Measurements from ENCODE around the gene BRD9. TPM values are rescaled to one million over a fixed set of nuclear protein-coding genes. Genes with fewer than 3 reads are reported as not detected.
"Not testable (repeated sequence)": the region's sequence is repeated elsewhere in the genome, so short reads cannot be mapped to it uniquely, and the experiment has no call there.

Gene BRD9
- total RNA-seq, 2 donors from 2014 or later, result 27.6 to 42.9 TPM

DNA sequence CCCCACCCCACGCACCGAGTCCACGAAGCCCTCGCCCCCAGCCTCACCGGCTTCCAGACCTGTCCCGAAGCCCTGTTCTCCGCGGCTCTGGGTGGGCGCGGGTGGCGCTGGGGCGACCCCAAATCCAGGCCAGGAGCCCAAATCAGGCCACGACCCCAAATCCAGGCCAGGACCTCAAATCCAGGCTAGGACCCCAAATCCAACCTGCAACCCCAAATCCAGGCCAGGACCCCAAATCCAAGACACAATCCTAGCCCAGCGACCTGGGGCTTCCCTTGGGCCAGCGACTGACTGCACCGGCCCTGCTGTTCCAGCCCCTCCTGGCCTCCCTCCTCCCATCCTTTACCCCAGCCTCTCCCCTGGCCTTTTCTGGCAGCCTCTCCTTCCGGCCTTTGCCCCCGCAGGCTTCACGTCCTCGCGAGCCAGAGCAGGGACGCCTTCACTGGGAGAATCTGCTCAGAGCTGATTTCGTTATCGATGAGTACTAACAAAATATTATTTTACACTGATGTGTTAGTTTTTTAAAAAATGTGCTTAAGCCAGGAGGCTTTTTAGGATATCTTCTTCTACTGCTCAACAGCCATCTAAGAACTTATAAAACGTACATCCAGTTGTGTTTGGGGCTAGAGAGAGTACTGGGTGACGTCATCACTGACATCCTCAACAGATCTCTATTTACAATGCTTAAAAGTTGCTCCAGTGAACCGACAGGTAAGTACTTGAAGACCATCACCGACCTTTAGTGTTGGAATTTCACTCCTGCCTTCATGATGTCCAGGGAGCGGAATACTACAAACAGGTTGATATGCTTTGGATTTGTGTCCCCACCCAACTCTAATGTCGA is 34.8 kb upstream of the BRD9 start:
- no peak for DNase-seq
- no peak for ATAC-seq
- intact Hi-C loops (cut with DNase I, micrococcal nuclease), result loop anchor here (10.0 kb wide), 1 partner anchor 217 kb away; no protein-coding TSS in a partner anchor

DNA sequence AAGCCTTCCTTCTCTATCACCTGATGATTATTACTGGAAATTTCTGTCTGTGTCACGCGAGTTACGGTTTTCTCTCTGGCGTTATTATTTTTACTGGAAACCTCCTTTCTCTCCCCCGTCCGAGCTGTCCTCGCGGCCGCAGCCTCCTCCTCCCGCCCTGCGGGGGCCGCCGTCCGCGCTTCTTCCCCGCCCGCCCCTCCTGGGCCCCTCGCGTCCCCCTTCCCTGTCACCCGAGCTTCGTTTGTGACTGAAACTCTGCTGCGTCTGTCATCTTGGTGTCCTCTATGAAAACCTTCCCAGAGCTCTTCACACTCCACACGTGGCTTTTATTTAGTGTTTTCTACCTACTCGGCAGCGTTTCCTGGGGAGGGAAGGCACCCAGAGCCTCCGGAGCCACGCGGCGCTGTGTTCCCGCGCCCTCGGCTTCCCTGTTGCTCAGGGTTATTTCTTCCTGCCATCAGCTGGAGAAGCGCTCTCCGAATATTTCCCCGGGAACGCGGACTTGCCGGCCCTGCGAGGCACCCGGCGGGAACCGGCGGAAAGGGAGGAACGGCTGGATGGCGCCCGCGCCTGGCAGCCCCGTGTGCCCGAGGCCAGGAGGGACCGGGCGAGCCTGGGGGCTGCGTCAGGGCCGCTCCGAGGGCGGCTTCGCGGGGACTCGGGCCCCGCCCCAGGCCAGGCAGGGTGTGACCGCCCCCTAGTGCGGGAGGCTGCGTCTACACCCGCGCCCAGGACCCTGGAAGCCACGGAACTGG is 34.0 kb upstream of the BRD9 start:
- ATAC-seq (peak; percentile 61), DNase-seq (peak in 1 of 2 donors; percentile 27)

DNA sequence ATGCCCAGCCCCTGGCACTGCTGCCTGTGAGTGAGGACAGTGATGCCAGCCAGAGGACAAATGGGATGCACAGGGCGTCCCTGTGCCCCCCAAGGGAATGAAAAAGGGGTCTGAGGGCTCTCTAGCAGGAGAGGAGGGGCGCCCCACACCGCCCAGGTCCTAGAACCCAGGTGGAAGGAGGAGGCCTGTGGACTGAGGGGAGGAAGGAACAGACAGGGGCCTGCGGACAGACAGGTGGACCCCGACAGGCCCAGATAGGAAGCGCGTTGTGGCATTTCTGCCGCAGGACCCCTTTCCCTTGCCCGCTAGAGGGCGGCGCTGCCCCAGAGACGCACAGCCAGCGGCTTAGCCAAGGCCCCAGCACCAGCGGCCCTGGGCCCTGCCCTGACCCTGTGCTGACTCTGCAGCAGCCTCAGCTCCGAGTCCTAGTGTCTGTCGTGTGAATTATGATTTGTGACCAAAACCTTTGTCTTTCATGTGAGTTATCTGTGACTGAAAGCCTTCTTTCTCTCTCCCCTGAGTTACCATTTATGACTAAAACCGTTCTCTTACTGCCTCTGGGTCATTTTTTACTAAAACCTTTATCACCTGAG is 30.8 kb upstream of the BRD9 start:
- intact Hi-C loops (cut with DNase I, micrococcal nuclease), result loop anchor here (10.0 kb wide), 1 partner anchor 221 kb away; no protein-coding TSS in a partner anchor
- DNase-seq (peak; percentile 71 to 88), ATAC-seq (peak; percentile 93)

More for the DNA sequence above, 34.0 kb upstream of the BRD9 start:
- intact Hi-C loops (cut with DNase I, micrococcal nuclease), result loop anchor here (10.0 kb wide), 1 partner anchor 218 kb away; no protein-coding TSS in a partner anchor

DNA sequence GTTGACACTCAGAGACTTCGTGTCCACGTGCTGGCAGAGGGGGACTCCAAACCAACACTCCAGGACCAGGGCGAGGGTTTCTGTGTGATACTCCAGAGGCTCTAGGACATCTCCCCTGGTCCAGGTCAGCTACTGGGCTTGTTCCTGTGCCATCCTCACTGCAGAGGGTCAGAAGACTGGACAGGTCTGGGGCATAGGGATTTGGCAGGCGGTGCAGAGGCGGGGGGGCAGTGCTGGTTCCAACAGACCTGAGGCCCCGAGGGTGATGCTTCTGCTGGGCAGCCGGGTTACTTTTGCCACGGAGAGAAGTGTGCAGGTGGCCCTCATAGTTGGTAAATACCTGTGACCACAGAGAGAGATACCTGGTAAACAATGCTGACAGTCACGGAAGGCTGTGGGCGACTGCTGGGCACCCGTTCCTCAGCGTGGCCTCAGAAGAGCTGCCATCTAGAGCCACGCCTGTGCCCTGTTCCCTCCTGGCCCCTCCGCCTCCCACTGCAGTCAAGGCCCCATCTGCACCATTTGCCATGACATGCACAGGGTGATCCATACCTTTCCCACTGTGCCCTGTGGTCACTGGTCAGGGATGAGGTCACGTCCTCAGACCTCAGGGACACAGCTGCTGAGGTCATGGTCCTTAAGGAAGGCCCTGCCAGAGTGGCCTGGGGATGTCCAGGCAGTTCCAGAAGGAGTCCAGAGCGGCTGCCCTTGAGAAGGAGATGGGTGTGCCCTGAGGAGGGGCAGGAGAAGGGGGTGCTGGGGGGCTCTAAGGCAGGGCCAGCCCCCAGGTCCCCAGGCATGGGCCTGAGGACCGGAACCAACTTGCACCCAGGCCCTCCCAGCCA is 30.1 kb upstream of the BRD9 start:
- DNase-seq, result no peak
- ATAC-seq, result no peak
- intact Hi-C loops (cut with DNase I, micrococcal nuclease), result loop anchor here (10.0 kb wide), 1 partner anchor 222 kb away; no protein-coding TSS in a partner anchor

DNA sequence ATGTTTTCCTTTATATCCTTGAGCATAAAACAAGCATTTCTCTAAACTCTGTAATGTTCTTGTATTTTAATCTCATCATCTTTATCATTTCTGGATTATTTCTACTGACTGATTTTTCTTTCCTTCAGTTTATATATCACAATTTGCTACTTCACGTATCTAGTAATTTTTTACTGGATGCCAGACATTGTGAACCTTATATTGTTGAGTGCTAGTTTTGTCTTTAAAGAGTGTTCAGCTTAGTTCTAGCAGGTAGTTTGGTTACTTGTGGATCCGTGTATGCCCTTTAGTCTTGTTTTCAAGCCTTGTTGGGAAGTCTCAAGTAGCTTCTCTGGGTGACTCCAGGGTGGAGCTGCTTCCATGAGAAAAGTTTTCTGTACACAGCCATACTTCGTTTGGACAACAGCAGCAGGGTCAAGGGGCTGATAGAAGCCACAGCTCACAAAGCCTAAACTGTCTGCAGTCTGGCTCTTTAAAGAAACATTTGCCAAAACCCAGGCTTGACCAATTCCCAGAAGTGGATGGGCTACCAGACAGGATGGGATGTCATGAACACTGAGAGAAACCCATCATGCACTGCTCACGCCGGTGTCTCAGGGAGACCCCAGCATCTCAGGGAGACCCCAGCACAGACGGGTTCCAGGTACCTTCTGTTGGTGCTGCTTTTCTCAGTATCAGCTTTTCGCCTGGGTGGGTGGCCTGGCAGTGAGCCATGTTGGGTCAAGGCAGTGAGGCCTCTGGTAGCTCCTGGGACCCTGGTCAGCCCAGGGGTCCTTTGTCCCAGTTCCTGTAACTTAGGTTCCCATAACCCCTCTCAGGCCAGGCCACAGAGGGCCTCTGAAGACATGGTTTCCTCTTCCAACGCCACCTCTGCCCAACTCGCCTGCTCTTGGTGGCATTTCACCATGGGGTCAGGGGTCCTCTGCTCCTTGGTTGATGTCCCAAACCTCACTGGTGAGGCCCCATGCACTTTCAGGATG is 29.1 kb upstream of the BRD9 start:
- DNase-seq (no peak), ATAC-seq (no peak)

DNA sequence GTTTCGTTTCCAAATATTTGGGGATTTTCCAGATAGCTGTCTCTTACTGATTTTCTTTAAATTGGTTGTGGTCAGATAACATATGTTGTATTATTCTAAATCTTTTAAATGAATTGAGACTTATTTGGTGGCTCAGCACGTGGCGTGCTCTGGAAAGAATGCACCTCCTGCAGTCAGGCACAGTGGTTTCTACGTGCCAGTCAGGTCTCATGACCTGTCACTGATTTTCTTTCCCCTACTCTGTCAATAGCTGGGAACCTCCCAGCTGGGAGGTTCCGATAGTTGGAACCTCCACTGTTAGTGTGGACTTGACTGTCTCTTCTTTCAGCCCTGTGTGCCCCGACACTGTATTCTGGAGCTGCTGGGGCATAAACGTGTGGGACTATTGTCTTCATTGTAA is 27.7 kb upstream of the BRD9 start:
- intact Hi-C loops (cut with DNase I, micrococcal nuclease), result loop anchor here (10.0 kb wide), 1 partner anchor 224 kb away; no protein-coding TSS in a partner anchor
- DNase-seq, result no peak
- no peak for ATAC-seq

More for the DNA sequence above, 29.1 kb upstream of the BRD9 start:
- intact Hi-C loops (cut with DNase I, micrococcal nuclease), result loop anchor here (10.0 kb wide), 1 partner anchor 223 kb away; no protein-coding TSS in a partner anchor

DNA sequence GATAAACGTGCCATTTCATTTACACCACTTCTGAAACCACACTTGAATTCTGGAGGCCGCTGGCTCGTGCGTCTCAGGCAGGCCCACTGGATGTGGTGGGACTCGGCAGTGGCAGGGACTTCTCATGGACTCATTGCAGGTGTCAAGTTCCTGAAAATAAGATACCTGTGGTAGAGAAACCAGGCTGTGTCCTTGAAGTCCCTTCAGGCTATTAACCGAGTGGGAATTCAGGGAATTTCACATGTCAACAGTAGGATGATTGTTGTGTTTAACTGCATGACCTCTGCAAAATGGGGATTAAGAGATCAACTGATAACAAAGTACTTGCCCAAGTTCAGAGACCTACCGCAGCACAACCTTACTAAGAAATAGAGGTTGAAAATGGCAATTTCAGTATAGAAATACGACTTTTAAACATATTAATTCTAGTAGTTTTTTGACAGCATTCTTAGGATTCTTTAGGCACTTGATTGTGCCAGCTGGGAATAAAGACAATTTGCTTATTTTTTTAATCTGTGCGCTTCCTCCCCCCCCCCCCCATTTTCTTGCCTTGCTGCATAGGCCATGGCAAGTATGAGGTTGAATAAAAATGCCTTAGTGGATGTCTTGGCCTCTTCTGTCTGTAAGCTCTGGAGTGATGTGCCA is 26.9 kb upstream of the BRD9 start:
- intact Hi-C loops (cut with DNase I, micrococcal nuclease), result no loop called here

DNA sequence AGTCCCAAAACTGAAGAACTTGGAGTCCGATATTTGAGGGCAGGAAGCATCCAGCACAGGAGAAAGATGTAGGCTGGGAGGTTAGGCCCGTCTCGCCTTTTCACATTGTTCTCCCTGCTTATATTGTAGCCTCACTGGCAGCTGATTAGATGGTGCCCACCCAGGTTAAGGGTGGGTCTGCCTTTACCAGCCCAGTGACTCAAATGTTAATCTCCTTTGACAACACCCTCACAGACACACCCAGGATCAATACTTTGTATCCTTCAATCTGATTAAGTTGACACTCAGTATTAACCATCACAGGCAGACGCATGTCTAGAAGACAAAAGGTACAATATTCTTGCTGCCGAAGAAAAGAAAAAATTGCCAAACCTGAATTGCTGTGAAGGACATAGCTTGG is 26.1 kb upstream of the BRD9 start:
- DNase-seq; intact Hi-C loops (cut with DNase I, micrococcal nuclease): not testable (repeated sequence)

More for the DNA sequence above, 26.9 kb upstream of the BRD9 start:
- DNase-seq (no peak), ATAC-seq (no peak)

DNA sequence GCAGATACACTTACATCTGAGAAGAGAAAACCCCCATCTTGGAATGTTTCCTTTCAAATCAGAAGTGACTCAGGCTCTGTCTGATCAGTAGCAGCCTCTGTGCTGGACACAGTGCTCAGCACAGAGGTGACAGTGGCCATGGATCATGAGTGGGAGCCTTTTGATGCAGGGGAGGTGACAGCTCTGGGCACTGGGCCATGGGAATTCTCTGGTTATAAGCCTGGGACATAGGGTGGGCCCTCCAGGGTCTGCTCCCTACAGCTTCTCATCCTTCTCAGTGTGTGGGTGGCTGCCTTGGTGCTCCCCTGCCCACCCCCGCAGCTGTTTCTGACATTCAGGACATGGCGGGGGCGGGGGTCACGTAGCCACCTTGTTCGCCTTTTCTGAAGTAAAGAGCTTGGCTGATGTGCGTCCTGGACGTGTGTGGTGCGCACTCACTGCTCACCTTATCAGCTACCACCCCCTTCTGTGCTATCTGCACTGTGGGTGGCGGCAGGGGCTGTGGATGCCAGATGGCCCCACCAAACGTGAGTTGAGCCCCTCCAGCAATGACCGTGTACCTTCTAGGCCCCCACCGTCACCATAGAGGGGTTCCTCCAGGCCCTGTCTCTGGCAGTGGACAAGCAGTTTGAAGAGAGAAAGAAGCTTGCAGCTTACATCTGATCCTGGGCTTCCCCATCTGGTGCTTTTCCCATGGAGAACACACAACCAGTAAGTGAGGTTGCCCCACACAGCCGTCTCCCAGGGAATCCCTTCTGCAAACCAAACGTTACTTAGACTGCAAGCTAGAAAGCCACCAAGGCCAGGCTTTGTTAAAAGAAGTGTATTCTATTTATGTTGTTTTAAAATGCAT is 24.1 kb upstream of the BRD9 start:
- no peak for DNase-seq
- intact Hi-C loops (cut with DNase I, micrococcal nuclease), result no loop called here
- ATAC-seq, result no peak

More for the DNA sequence above, 26.1 kb upstream of the BRD9 start:
- ATAC-seq, result not testable (repeated sequence)

DNA sequence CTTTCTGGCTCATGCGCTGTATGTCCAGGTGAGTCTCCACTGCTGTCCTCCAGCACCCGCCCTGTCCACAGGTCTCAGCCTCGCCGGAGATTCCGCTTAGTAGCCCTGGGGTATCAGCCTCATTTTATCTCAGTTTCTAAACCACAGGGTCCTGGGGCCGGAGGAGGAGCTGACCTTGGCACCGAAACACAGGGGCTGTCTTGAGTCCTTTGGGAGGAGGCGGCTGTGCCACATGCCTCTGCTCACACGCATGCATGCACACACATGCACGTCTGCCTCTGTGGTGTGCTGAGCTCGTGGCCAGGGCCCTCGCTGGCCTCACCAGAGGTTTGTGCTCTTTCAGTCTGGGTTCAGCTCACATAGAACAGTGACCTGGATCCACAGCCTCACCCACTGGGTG is 23.3 kb upstream of the BRD9 start:
- intact Hi-C loops (cut with DNase I, micrococcal nuclease), result no loop called here
- ATAC-seq (no peak), DNase-seq (no peak)

DNA sequence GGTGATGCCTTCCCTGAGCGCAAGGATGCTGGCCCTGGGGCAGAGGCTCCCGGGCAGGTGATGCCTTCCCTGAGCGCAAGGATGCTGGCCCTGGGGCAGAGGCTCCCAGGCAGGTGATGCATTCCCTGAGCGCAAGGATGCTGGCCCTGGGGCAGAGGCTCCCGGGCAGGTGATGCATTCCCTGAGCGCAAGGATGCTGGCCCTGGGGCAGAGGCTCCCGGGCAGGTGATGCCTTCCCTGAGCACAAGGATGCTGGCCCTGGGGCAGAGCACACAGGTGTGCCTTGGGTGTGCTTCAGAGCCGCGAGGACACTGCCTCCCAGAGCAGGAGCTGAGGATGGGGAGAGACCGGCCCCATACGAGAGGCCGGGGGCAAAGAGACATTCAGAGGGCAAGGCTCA is 22.7 kb upstream of the BRD9 start:
- ATAC-seq; DNase-seq; intact Hi-C loops (cut with DNase I, micrococcal nuclease): not testable (repeated sequence)

DNA sequence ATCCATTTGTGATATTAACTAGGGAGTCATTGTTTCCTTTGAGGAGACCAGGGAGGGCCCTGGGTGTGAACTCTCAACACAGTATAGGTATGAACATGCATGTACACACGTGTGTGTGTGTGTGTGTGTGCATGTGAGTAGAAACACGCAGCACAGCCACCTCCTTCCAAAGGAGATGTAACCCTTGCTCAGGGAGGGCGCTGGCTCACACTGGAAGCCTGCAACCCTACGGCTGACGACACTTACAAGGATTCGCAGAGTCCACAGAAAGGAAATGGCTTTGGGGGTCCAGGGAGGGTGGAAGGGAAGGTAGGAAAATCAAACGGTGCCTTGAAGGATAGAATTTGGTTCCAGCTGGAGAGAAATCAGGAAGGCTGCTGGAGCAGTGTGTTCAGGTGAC is 22.0 kb upstream of the BRD9 start:
- no peak for ATAC-seq
- DNase-seq, result no peak
- intact Hi-C loops (cut with DNase I, micrococcal nuclease), result no loop called here

DNA sequence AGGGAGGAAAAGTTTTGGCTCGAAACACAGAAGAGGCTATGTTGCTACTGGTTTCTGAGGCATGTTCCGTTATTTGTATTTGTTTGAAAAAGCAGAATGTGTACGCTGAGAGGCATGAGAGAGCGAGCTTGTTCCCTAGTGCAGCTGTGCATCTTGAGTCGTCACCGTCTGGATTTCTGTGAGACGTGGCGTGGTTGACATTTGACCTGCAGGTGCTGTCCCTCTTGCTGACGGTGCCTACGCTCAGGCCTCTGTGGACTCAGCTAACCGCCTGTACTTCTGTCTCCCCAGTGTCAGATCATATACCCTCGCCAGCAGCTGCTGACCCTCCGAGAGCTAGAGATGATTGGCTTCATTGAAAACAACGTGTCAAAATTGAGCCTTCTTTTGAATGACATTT is 21.6 kb upstream of the BRD9 start:
- intact Hi-C loops (cut with DNase I, micrococcal nuclease), result no loop called here
- ATAC-seq (no peak), DNase-seq (no peak)

DNA sequence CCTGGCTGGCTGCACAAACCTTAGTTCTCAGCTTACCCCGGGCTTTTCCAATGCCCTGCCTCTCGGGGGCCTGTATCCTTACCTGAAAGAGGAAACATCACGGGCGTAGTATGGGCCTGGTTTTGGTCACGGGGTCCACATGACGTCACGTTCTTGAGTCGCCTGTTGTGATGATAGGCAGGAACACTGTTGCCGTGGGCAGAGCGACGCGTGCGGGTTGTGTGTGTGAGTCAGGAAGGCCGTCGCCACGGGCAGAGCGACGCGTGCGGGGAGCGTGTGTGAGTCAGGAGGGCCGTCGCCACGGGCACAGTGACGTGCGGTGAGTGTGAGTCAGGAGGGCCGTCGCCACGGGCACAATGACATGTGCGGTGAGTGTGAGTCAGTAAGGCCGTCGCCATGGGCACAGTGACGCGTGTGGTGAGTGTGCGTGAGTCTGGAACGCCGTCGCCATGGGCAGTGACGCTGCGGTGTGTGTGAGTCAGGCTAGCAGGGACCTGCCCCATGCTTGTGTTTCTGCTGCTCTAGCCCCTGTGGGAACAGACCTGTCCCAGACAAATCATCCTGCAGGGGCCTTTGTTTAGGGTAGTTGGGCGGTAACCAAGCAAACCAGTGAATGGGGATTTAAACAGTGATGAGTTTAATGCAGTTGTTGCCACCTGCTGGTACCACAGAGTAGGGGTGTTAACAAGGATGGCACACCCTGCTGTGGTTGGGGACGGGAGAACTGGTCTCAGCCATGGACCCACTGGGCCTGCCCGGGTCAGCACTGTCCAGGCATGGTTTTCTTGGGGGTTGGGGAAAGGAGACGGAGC is 19.9 kb upstream of the BRD9 start:
- no peak for DNase-seq
- intact Hi-C loops (cut with DNase I, micrococcal nuclease), result no loop called here
- ATAC-seq, result no peak

DNA sequence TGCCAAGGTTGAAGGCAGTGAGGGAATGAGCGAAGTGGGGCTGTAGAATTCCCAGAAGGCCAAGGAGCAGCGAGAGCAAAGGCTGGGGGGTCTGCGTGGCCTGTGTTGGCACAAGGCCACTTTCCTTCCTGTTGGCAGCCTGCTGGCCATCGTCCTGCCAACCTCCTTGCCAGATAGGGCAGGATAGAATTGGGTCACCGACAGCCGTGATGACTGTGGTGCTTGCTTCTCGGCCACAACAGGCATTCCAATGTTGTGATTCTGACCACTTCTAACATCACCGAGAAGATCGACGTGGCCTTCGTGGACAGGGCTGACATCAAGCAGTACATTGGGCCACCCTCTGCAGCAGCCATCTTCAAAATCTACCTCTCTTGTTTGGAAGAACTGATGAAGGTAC is 19.0 kb upstream of the BRD9 start:
- DNase-seq (no peak), ATAC-seq (no peak)
- intact Hi-C loops (cut with DNase I, micrococcal nuclease), result no loop called here
